HL-60 (cell line): Measurements from ENCODE around the gene ATOSB.

Experiments used
- DNase-seq, 2 experiments: peaks; one replicate each; pipeline ENCODE4 v3.0.0-alpha.2; 2010 to 2020; ENCODE audit warnings: low read depth in 1 of 2, low spot score in 1 of 2
- H3K27ac ChIP-seq: fragments of 250-450 bp; sonication (Bioruptor Pico); replicated peaks from 2 replicates; pipeline ENCODE4 v1.5.1; 2020; ENCODE audit warnings: mild to moderate bottlenecking, moderate library complexity
- H3K27me3 ChIP-seq: fragments of 250-450 bp; sonication (Bioruptor Pico); 2 replicates; pipeline ENCODE4 v1.5.1; 2021; ENCODE audit warnings: mild to moderate bottlenecking, moderate library complexity; ENCODE audit not compliant: insufficient read depth, poor library complexity, severe bottlenecking
- H3K4me3 ChIP-seq: replicated peaks from 2 replicates; pipeline ENCODE4 v1.5.1; 2011; ENCODE audit warnings: mild to moderate bottlenecking, control low read depth, low read length; ENCODE audit not compliant: insufficient read depth
- GABPA ChIP-seq: IDR thresholded peaks from 2 replicates; pipeline ENCODE4 v1.6.1; 2012; ENCODE audit warnings: low read depth
- POLR2AphosphoS5 ChIP-seq: IDR thresholded peaks from 2 replicates; pipeline ENCODE4 v1.6.1; 2012; ENCODE audit warnings: low read depth
- SPI1 ChIP-seq: IDR thresholded peaks from 2 replicates; pipeline ENCODE4 v1.6.1; 2012; ENCODE audit warnings: low read depth, mild to moderate bottlenecking, borderline replicate concordance
- TF ChIP-seq, protein P1 (sequence below): IDR thresholded peaks from 2 replicates; pipeline ENCODE4 v1.6.1; 2012; ENCODE audit warnings: low read depth; ENCODE audit not compliant: insufficient replicate concordance
- TF ChIP-seq, protein P2 (sequence below): IDR thresholded peaks from one replicate; pipeline ENCODE4 v1.5.1; 2011; ENCODE audit warnings: low read length, control low read depth, inconsistent platforms; ENCODE audit not compliant: insufficient read depth

ATOSB gene

DNA sequence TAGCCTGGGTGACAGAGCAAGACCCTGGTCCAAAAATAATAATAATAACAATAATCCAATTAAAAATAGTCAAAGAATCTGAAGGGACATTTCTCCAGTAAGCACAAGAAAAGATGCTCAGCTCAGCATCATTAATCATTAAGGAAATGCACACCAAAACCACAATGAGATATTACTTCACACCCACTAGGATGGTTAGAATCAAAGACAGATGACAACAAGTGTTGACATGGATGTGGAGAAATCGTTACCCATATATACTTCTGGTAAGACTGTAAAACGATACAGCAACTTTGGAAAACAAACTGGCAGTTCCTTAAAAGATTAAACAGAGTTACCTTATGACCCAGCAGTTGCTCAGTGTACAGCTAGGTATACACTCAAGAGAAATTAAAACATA is 30.6 kb downstream of the ATOSB start:
- no peak for TF ChIP-seq SPI1
- TF ChIP-seq, protein P1, sequence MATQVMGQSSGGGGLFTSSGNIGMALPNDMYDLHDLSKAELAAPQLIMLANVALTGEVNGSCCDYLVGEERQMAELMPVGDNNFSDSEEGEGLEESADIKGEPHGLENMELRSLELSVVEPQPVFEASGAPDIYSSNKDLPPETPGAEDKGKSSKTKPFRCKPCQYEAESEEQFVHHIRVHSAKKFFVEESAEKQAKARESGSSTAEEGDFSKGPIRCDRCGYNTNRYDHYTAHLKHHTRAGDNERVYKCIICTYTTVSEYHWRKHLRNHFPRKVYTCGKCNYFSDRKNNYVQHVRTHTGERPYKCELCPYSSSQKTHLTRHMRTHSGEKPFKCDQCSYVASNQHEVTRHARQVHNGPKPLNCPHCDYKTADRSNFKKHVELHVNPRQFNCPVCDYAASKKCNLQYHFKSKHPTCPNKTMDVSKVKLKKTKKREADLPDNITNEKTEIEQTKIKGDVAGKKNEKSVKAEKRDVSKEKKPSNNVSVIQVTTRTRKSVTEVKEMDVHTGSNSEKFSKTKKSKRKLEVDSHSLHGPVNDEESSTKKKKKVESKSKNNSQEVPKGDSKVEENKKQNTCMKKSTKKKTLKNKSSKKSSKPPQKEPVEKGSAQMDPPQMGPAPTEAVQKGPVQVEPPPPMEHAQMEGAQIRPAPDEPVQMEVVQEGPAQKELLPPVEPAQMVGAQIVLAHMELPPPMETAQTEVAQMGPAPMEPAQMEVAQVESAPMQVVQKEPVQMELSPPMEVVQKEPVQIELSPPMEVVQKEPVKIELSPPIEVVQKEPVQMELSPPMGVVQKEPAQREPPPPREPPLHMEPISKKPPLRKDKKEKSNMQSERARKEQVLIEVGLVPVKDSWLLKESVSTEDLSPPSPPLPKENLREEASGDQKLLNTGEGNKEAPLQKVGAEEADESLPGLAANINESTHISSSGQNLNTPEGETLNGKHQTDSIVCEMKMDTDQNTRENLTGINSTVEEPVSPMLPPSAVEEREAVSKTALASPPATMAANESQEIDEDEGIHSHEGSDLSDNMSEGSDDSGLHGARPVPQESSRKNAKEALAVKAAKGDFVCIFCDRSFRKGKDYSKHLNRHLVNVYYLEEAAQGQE: no peak
- TF ChIP-seq, protein P2, sequence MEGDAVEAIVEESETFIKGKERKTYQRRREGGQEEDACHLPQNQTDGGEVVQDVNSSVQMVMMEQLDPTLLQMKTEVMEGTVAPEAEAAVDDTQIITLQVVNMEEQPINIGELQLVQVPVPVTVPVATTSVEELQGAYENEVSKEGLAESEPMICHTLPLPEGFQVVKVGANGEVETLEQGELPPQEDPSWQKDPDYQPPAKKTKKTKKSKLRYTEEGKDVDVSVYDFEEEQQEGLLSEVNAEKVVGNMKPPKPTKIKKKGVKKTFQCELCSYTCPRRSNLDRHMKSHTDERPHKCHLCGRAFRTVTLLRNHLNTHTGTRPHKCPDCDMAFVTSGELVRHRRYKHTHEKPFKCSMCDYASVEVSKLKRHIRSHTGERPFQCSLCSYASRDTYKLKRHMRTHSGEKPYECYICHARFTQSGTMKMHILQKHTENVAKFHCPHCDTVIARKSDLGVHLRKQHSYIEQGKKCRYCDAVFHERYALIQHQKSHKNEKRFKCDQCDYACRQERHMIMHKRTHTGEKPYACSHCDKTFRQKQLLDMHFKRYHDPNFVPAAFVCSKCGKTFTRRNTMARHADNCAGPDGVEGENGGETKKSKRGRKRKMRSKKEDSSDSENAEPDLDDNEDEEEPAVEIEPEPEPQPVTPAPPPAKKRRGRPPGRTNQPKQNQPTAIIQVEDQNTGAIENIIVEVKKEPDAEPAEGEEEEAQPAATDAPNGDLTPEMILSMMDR: no peak
- TF ChIP-seq POLR2AphosphoS5: no peak
- no peak for TF ChIP-seq GABPA
- DNase-seq: no peak
- H3K27me3 ChIP-seq: no peaks in the 10 kb centered on the region
- no peak overlapping the region for H3K27ac ChIP-seq
- H3K4me3 ChIP-seq: no peak overlapping the region

DNA sequence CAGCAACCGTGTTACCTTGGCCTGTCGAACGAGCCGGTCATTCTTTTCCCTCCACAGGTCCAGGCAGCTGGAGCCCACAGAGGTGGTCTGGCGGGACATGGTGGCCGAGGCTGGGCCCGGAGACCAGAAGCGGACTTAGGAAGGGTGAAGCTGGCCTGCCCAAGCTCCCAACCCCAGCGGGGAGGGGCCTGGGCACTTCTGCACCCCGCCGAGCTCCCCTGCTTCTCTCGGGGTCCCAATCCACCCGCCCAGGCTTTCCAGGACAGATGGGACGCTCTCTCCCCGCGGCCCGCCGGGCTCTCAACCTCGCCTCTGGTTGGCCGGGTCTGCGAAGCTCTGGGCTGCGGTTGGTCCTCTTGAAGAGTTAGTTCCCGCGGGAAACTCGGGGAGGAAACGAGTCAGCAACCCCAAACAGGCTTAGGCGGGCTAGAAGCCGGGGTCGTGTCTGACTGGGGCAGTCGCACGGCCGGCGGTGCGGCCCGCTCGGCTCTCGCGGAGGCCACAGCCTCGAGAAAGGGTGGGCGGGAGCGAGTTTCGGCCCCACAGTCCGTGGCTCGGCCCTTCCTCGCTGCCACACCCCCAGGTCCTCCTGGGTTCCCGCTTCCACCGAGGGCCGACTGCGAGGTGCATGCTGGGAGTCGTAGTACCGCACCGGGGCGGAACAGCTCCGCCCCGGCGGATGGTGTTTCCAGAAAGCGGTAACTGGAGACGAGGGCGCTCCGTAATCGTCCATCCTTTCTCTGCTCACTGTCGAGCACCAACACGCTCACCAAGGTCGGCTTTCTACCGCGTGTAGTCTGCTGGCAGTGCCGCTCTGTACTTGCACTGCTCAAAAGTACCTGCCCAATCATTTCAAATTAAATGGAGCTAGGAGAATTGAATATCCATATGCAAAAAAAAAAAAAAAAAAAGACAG is 36.0 kb downstream of the ATOSB start, which contains the start of gene FANCG:
FANCG (minus strand) TSS at position 517 of the 916 bp plus-strand sequence; CDS start at position 99, 418 bp downstream.
- Histone ChIP-seq H3K27ac (peak within 1 kb of the TSS; percentile 98), H3K27me3 (no peaks in the 10 kb centered on the region), H3K4me3 (peak within 1 kb of the TSS; percentile 73)
- TF ChIP-seq, protein P1: peak; percentile 25
- TF ChIP-seq, protein P2: no peak
- TF ChIP-seq GABPA: peak; percentile 77
- peak; percentile 5; the same call in 1 of the 2 replicates for TF ChIP-seq SPI1
- peak; percentile 88 for TF ChIP-seq POLR2AphosphoS5
- DNase-seq: peak; percentile 82 to 94

DNA sequence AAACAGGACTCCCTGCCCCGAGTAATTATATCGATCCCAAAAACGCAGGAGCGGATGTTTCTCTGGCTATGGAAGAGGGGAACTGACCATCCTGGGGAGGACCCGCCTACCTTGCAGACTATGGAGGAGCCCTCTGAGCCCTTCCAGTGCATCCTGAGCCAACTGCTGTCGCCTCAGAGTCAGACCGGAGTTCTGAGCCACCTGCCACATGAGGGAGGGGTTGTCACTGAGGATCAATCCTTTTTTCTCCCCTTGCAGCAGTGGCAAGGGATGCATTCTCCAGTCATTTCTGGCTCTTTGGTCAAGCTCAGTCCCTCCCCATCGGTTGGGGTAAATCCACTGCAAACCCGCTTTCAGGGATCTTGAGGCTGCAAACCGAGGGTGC is 36.6 kb downstream of the ATOSB start:
- TF ChIP-seq GABPA (no peak), SPI1 (no peak), POLR2AphosphoS5 (no peak)
- TF ChIP-seq, protein P1: no peak
- TF ChIP-seq, protein P2: no peak
- peak in 1 of 2 experiments; percentile 18 for DNase-seq
- H3K4me3 ChIP-seq: peak overlapping the region; percentile 73
- H3K27ac ChIP-seq: peak overlapping the region; percentile 98
- no peaks in the 10 kb centered on the region for H3K27me3 ChIP-seq
